HG03108 (cell line): ENCODE measurements around the gene GLYATL3.
"Not testable (repeated sequence)": the region's sequence is repeated elsewhere in the genome, so short reads cannot be mapped to it uniquely, and the experiment has no call there.

Experiments
- ATAC-seq: cut with Tn5 transposase; IDR thresholded peaks from one replicate; pipeline ENCODE4 v1.9.1; 2021; ENCODE audit warnings: moderate library complexity; ENCODE audit not compliant: unreplicated experiment

The GLYATL3 gene

DNA sequence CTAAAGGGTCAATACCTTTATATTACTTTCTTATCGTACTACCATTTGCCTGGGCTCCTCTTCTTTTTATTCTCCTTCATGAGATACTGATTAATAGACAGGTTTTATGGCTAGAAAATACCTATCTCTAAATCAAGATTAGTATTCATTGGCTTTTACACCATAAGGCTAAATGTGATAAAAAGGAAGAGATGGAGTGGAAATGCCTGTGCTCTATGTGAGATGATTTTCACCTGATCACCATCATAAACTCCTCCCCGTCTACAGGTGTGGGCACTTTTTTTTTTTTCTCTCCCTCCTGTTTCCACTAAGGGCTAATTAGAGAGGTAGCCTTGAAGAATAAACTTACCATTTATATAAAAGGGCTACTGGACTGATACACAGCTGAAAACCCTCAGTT, at the start of gene GLYATL3:
GLYATL3 (plus strand) TSS at position 301 of the 400 bp plus-strand sequence. CDS start 12,068 bp downstream, outside the sequence.
- ATAC-seq, result no peak

DNA sequence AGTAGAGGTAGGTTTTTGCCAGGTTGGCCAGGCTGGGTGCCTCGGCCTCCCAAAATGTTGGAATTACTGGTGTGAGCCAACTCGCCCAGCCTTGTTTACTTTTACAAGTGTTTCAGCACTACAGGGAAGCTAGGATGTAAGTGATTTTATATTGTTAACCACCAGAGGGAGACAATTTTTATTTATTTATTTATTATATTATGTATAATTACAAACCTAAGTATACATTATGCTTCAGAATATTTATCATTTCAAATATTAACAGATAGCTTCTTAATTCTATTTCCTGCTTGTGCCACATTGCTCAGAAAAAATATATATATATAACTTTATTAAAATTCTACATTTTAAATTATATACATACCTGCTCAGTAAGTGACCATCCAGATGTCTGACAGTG, 46.5 kb upstream of the GLYATL3 start:
- no peak for ATAC-seq

DNA sequence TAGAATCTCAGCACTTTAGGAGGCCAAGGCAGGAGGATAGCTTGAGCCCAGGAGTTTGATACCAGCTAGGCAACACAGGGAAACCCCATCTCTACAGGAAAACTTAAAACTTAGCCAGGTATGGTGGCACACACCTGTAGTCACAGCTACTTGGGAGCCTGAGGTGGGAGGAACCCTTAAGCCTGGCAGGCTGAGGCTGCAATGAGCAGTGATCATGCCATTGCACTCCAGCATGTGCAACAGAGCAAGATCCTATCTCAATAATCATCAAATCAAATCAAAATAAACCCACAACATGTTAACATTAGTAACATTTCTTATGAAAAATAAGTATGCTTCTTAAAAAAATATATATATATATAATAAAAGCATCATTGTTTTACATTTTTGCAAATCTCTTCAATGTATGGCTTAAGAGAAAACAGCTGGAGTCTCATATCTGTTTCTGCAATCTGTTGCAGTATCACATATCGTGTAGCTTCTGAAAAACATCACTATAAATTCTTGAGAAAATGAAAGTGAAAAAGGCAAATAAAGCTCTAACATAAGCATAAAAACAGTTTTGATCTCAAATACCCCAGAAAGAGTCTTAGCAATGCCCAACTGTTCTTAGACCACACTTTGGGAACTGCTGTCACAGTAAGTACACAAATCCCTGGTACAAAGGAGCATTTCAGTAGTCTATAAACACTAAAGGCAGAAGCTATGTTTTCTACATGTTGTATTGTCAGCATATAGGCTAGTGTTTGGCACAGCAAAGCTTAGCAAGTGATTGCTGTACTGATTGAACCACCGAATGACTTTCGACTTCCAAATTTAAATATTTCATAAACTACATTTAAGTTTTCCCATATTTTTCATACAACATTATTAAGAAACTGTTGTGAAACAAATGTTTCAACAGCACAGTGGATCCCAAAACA, 44.7 kb upstream of the GLYATL3 start:
- no peak for ATAC-seq

DNA sequence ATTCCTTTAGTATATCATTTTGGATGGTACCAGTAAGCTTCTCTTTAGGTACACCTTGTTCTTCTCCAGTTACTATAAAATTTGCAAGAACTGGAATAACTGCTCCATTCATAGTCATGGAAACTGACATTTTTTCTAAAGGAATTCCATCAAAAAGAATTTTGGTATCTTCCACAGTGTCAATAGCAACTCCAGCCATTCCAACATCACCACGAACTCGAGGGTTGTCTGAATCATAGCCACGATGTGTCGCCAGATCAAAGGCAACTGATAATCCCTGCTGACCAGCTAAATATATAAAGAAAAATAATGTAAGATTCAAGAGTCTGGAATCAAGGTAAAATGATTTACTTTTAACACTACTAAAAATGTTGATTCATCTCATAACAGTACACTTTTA, 42.0 kb upstream of the GLYATL3 start:
- no peak for ATAC-seq

DNA sequence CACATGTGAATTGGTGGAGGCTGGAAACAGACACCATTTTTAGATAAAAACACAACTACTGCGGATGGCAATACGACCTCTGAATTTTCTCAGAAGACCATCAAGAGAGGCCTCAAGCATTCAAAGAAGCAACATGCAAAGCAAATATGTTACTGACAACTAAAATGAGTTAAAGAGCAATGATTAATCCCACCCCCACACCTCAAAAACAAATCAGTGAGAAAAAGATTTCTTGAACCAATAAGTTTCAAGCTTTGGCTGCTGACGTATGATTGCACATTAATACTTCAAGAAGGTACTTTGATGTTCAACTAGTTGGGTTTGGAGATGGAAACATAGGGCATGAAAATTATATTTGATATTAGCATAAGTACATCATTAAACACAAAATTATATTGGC, 37.7 kb upstream of the GLYATL3 start:
- ATAC-seq, result no peak

DNA sequence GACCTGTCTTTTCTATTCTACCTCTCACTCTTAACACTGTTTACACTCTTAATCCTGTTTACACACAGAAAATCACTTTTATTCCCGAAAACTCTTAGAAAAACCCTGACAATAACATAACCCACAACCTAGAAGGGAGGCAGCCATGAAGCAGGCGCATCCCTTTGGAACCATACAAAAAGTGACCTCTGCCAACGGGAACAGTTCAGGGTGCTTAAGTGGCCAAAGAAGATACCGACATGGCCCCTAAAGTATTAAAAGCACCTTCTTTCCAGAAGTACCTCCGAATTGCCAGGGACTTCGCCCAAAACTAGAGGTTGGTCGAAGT, 37.2 kb upstream of the GLYATL3 start:
- peak; percentile 2 for ATAC-seq

DNA sequence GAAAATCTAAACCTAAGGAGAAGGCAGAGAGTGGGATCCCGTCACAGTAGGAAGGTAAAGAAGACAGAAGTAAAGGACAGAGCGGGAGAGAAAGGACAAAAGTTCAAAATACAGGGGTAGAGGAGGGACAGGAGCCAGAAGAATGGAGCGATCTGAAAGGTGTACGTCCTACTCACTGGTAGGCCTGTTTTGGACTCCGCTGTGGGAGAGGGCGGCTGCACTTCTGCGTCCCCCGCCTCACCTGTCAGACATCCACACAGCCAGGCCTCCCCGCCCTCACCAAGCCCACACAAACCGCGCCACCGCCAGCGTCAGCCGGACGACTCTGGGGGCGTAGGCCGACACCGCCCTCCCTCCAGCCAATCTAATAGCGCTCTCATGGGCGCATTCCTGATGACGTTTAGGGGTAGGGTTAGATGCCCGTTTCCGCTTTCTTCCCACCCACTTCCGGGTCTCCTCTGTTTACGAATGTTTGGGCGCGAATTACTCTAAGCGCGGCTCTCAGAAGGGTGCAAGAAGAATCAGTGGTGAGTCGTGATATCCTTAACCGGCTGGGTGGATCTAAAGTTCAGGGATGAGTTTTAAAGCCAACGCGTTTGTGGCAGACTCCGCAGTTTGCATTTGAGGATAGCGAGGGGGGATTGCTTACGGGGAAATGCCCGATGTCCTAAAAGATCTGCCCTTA, 36.7 kb upstream of the GLYATL3 start, which contains the start of the genes CENPQ and MMUT:
CENPQ (plus strand) TSS at position 444 of the 685 bp plus-strand sequence. CDS start 6,807 bp downstream, outside the sequence.
MMUT (minus strand) TSS at position 327 of the 685 bp plus-strand sequence. CDS start 3,787 bp downstream, outside the sequence.
- ATAC-seq, result peak; percentile 99

DNA sequence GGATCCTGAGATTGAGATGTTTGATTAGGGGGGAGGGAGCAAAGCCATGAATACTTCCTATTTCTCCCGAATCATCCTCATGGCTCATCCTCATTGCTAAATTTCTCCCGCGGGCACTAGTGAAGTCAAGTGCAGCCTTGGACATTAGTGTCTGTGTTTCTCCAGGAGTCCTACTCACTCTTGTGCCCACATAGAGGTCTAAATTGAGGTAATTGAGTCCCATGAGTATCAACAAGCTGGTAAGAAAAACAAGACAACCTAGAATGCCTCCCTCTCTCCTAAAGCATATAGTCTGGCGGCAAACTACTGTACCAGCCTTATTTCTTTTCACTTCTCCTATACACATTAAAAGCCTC, 36.1 kb upstream of the GLYATL3 start:
- ATAC-seq, result no peak

DNA sequence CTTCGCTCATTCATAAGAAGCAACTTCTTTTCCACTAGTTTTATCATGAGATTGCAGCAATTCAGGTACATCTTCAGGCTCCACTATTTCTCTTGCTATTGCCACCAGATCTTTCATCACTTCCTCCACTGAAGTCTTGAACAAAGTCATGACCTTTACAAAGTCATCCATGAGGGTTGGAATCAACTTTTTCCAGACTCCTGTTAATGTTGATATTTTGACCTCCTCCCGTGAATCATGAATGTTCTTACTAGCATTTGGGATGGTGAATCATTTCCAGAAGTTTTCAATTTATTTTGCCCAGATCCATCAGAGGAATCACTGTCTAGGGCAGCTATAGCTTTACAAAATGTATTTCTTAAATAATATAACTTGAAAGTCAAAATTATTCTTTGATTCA, 35.0 kb upstream of the GLYATL3 start:
- ATAC-seq, result no peak

DNA sequence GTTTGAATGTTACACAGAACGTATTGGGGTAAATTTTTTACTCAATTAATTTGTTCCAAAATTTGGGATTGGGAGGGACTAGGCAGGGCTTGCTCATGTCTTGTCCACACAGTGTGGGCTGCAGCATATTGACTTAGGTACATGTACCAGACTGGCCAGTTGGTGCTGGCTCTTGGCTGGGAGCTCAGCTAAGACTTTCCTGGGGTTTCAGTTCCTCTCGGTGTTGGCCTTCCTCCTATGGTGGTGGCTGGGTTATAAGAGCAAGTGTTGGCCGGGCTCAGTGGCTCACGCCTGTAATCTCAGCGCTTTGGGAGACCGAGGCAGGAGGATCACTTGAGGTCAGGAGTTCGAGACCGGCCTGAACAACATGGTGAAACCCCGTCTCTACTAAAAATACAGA, 31.7 kb upstream of the GLYATL3 start:
- no peak for ATAC-seq

DNA sequence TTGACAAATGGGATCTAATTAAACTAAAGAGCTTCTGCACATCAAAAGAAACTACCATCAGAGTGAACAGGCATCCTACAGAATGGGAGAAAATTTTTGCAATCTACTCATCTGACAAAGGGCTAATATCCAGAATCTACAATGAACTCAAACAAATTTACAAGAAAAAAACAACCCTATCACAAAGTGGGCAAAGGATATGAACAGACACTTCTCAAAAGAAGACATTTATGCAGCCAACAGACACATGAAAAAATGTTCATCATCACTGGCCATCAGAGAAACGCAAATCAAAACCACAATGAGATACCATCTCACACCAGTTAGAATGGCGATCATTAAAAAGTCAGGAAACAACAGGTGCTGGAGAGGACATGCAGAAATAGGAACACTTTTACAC, 23.2 kb upstream of the GLYATL3 start:
- not testable (repeated sequence) for ATAC-seq

DNA sequence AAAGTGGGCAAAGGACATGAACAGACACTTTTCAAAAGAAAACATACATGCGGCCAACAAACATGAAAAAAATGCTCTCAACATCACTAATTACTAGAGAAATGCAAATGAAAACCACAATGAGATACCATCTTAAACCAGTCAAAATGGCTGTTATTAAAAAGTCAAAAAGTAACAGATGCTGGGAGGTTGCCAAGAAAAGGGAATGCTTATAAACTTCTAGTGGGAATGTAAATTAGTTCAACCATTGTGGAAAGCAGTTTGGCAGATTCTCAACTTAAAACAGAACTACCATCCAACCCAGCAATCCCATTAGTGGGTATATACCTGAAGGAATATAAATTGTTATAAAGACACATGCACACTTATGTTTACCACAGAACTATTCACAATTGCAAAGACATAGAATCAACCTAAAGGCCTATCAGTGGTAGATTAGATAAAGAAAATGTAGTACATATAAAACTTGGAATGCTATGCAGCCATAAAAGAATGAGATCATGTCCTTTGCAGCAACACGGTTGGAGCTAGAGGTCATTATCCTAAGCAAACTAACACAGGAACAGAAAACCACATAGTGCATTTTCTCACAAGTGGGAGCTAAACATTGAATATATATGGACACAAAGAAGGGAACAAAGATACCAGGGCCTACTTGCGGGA, 20.3 kb upstream of the GLYATL3 start:
- ATAC-seq, result no peak

DNA sequence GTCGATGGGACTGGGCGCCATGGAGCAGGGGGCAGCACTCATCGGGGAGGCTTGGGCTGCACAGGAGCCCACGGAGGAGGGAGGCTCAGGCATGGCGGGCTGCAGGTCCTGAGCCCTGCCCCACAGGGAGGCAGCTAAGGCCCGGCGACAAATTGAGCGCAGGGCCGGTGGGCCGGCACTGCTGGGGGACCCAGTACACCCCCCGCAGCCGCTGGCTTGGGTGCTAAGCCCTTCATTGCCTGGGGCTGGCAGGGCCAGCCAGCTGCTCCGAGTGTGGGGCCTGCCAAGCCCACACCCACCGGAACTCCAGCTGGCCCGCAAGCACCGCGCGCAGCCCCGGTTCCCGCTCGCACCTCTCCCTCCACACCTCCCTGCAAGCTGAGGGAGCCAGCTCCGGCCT, 17.9 kb upstream of the GLYATL3 start:
- ATAC-seq, result not testable (repeated sequence)

DNA sequence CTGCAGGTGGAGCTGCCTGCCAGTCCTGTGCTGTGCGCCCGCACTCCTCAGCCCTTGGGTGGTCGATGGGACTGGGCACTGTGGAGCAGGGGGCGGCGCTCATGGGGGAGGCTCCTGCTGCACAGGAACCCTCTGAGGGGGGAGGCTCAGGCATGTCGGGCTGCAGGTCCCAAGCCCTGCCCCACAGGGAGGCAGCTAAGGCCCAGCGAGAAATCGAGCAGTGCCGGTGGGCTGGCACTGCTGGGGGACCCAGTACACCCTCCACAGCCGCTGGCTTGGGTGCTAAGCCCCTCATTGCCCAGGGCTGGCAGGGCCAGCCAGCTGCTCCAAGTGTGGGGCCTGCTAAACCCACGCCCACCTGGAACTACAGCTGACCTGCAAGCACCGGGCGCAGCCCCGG, 16.3 kb upstream of the GLYATL3 start:
- not testable (repeated sequence) for ATAC-seq

DNA sequence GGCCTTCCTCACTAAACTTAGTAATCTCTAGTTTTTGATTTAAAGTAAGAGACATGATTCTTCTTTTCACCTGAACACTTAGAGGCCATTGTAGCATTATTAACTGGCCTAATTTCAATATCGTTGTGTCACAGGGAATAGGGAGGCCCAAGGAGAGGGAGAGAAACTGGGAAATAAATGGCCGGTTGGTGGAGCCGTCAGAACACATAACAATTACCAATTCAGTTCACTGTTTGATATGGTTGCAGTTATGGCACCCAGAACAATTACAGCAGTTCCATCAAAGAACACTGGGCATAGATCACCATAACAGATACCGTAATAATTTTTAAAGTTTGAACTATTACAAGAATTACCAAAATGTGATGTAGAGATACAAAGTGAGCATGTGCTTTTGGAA, 9.1 kb upstream of the GLYATL3 start:
- no peak for ATAC-seq

DNA sequence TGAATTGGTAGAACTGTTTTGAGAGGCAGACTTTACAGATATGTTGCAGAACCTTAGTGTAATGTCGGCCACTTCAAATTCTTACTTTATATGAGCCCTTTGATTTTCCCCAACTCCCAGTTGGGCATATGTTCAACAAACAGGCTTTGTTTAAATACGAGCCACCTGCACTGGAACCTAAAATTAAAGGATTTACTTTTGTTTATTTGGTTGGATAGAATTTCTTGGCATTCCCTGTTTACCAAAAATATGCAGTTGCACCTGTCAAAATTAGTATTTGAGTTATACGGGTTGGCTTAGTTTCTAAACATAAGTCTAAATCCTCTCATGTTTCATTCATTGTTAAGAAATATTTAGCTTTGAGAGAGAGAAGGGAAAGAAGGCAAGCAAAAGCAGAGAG, 2.4 kb upstream of the GLYATL3 start:
- no peak for ATAC-seq

DNA sequence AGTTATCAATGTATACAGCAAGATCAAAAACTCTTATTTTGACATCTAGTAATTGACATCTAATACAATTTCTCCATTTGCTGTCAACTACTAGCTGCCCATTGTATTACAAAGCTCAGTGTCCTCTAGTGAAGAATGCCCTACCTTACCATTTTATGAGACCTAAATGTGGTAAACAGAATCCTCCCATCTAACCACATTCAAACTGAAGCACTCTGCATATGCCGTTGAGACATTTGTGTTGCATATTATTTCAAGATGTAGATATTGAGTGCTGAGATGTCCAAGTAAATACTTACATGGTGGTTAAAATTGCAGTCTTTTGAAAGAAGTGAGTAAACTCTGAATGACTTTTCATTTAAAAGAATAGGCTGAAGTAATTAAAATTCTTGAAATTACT, 597 bp upstream of the GLYATL3 start:
- ATAC-seq, result no peak

DNA sequence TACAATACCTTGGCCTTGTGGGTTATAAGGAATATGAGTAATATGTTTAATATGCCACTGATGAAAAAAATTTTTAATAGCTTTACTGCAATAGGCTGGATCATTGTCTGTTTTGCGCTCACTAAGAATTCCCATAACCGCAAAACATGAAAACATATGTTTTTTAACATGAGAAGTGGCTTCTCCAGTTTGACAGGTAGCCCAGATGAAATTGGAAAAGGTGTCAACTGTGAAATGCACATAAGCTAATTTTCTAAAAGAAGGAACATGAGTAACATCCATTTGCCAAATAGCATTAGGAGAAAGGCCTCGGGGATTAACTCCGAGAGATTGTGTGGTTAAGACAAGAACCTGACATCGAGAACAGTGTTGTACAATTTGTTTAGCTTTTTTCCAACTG, 4.9 kb downstream of the GLYATL3 start:
- no peak for ATAC-seq

DNA sequence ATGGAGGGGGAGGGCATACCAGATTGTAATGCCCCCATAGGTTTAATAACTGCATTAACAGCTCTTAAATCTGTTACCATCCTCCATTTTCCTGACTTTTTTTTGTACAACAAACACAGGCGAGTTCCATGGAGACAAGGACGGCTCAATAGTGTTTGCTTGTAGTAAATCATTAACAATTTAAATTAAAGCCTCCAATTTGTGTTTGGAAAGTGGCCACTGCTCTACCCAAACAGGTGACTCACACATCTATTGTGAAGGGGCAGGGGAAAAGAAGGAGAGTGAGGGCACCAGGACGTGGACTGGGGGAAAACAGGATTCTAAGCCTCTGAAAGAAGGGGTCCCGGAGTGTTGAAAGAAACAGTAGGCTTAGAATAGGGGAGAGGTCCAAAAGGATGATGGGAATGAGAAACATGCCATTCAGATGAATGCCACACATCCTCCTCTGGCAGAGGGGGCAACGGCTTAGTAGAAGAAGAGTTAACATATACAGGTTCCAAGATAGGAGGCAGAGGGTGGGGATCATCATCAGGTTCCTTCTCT, 6.9 kb downstream of the GLYATL3 start:
- no peak for ATAC-seq

DNA sequence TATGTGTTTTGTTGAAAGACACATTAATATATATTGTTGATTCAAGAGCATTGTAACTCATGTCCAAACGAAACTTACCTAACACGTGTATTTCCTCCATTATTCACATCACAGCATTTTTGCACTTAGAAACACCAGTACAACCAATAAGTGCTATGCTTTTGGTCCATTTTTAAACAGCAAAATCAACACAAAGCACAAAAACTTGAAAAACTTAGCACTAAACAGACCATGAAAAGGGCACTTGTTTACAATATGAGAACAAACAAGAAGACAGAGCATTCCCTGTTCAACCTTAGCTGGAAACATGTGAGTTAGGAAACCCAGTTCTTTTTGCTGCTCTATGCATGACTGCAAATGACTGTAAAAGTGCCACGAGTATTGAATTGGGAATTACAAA, 9.6 kb downstream of the GLYATL3 start:
- no peak for ATAC-seq
